Dedifferentiated amniotic fluid mesenchymal stem cell (primary cell): Measurements from ENCODE around the gene KAZALD1.

Experiments
- DNase-seq: peaks from one replicate; pipeline ENCODE4 v3.0.0-alpha.2; 2016; ENCODE audit errors: extremely low spot score

KAZALD1 gene

GRCh38 chr10:101094121-101094879 lies 32.5 kb downstream of the KAZALD1 start:
- DNase-seq, result no peak

GRCh38 chr10:101095004-101095403 lies 33.2 kb downstream of the KAZALD1 start:
- no peak for DNase-seq

- DNase-seq, result peak; percentile 39
These were observed 33.9 kb downstream of the KAZALD1 start for GRCh38 chr10:101095550-101096213.

- DNase-seq, result no peak
These were observed 34.6 kb downstream of the KAZALD1 start for GRCh38 chr10:101096378-101096777.

- DNase-seq, result no peak
These were observed 36.1 kb downstream of the KAZALD1 start for GRCh38 chr10:101097881-101098280.

GRCh38 chr10:101099901-101100300 lies 38.1 kb downstream of the KAZALD1 start:
- no peak for DNase-seq

- DNase-seq, result no peak
These were observed 39.6 kb downstream of the KAZALD1 start for GRCh38 chr10:101101372-101101881.

- no peak for DNase-seq
These were observed 41.6 kb downstream of the KAZALD1 start for GRCh38 chr10:101103430-101103829.

GRCh38 chr10:101106351-101106750 lies 44.6 kb downstream of the KAZALD1 start:
- DNase-seq, result no peak

GRCh38 chr10:101107771-101108170 lies 46.0 kb downstream of the KAZALD1 start:
- DNase-seq, result no peak

GRCh38 chr10:101110856-101111523 lies 49.2 kb downstream of the KAZALD1 start:
- DNase-seq, result no peak

GRCh38 chr10:101111547-101111946 lies 49.8 kb downstream of the KAZALD1 start:
- no peak for DNase-seq

- DNase-seq, result no peak
These were observed 51.2 kb downstream of the KAZALD1 start for GRCh38 chr10:101112799-101113594.

GRCh38 chr10:101113890-101114403 lies 52.2 kb downstream of the KAZALD1 start:
- DNase-seq, result no peak

GRCh38 chr10:101114646-101115045 lies 52.9 kb downstream of the KAZALD1 start:
- no peak for DNase-seq
